Prostate gland (tissue), 2 donors: ENCODE measurements around the gene HBG1.

Source experiments
- POLR2A ChIP-seq: fragments of 450-650 bp; IDR thresholded peaks from one replicate; pipeline ENCODE4 v1.6.1; 2016; ENCODE audit warnings: antibody characterized with exemption, mild to moderate bottlenecking
- TF ChIP-seq, protein P1 (sequence below), 4 experiments: fragments of 200-600 bp in 2 of 4; fragments of 450-650 bp in 2 of 4; sonication (generic) in 2 of 4; IDR thresholded peaks; 1 replicate in 3 of 4; 2 replicates in 1 of 4; pipeline ENCODE4 v1.5.1; 2016 to 2019; ENCODE audit warnings: antibody characterized with exemption in 4 of 4, mild to moderate bottlenecking in 2 of 4, moderate library complexity in 2 of 4

DNA sequence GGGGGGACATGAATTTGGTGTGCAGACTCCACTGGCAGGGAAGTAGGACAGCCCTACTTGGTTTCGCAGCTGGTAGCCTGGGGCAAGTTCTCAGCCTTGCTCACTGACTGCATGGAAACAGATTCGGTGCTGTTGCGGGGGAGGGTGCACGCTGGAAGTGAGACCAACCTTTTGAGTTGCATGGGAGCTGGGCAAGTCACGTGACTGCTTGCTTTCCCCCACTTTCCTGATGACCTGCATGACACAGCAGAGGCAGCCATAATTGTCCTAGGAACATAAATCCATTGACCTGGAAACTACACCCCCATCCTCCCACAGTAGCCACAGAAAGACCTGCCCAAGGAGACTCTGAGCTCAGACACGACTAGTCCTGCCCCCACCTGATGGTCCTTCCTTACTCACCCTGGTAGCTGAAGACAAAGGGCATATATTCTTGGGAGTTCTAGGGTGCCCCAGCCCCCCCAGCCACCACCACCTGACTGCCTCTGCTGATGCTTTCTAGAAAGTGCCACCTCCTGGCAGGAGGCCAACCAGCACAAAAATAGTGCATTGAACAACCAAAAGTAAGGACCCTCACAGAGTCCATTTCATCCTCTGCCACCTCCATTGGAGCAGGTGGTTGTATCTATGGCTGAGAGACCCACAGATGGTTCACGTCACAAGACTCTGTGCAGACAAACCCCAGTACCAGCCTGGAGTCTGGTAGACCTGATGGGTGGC, 9.0 kb upstream of the HBG1 start:
- TF ChIP-seq, protein P1, sequence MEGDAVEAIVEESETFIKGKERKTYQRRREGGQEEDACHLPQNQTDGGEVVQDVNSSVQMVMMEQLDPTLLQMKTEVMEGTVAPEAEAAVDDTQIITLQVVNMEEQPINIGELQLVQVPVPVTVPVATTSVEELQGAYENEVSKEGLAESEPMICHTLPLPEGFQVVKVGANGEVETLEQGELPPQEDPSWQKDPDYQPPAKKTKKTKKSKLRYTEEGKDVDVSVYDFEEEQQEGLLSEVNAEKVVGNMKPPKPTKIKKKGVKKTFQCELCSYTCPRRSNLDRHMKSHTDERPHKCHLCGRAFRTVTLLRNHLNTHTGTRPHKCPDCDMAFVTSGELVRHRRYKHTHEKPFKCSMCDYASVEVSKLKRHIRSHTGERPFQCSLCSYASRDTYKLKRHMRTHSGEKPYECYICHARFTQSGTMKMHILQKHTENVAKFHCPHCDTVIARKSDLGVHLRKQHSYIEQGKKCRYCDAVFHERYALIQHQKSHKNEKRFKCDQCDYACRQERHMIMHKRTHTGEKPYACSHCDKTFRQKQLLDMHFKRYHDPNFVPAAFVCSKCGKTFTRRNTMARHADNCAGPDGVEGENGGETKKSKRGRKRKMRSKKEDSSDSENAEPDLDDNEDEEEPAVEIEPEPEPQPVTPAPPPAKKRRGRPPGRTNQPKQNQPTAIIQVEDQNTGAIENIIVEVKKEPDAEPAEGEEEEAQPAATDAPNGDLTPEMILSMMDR (IDR thresholded peaks at IDR 0.05): no peak
- TF ChIP-seq POLR2A: no peak
